H9 (cell line): ENCODE data around the gene CHD3. TPM values are rescaled to one million over a fixed set of nuclear protein-coding genes. Genes with fewer than 3 reads are reported as not detected.

ENCODE experiments used
- DNase-seq: peaks from one replicate; pipeline ENCODE4 v3.0.0-alpha.2; 2017
- H2AFZ ChIP-seq: one replicate; pipeline ENCODE4 v1.6.1; 2013; ENCODE audit warnings: mild to moderate bottlenecking, low read length, control low read depth, moderate library complexity
- H2AK5ac ChIP-seq: 2 replicates; pipeline ENCODE4 v1.6.1; 2013; ENCODE audit warnings: low read length, control low read depth, mixed read lengths; ENCODE audit not compliant: insufficient read length
- H2BK120ac ChIP-seq: one replicate; pipeline ENCODE4 v1.6.1; 2013; ENCODE audit warnings: low read depth, mild to moderate bottlenecking, low read length, control low read depth, inconsistent platforms; ENCODE audit not compliant: poor library complexity, severe bottlenecking
- H2BK12ac ChIP-seq: 2 replicates; pipeline ENCODE4 v1.6.1; 2013; ENCODE audit warnings: low read length, control low read depth, mixed read lengths, low read depth; ENCODE audit not compliant: insufficient read length
- H2BK15ac ChIP-seq: 2 replicates; pipeline ENCODE4 v1.6.1; 2013; ENCODE audit warnings: low read depth, low read length, control low read depth
- H2BK20ac ChIP-seq: one replicate; pipeline ENCODE4 v1.6.1; 2013; ENCODE audit warnings: low read depth, mild to moderate bottlenecking, low read length, control low read depth, inconsistent platforms; ENCODE audit not compliant: poor library complexity, severe bottlenecking
- H2BK5ac ChIP-seq: 2 replicates; pipeline ENCODE4 v1.6.1; 2013; ENCODE audit warnings: low read length, control low read depth, mixed read lengths; ENCODE audit not compliant: insufficient read length
- H3K14ac ChIP-seq: 2 replicates; pipeline ENCODE4 v1.6.1; 2013; ENCODE audit warnings: low read length, control low read depth; ENCODE audit not compliant: insufficient read depth
- H3K18ac ChIP-seq: 2 replicates; pipeline ENCODE4 v1.6.1; 2013; ENCODE audit warnings: low read depth, mild to moderate bottlenecking, mixed read lengths, low read length, control low read depth; ENCODE audit not compliant: insufficient read length
- H3K23ac ChIP-seq: 2 replicates; pipeline ENCODE4 v1.6.1; 2013; ENCODE audit warnings: low read length, control low read depth, mixed read lengths, low read depth; ENCODE audit not compliant: insufficient read length
- H3K23me2 ChIP-seq: 2 replicates; pipeline ENCODE4 v1.6.1; 2013; ENCODE audit warnings: low read depth, mild to moderate bottlenecking, mixed read lengths, low read length, control low read depth; ENCODE audit not compliant: insufficient read length, poor library complexity, severe bottlenecking
- H3K27ac ChIP-seq: 2 replicates; pipeline ENCODE4 v1.5.1; 2013; ENCODE audit warnings: low read length, control low read depth, mixed read lengths, low read depth; ENCODE audit not compliant: insufficient read length
- H3K27me3 ChIP-seq: 2 replicates; pipeline ENCODE4 v1.6.1; 2013; ENCODE audit warnings: low read length, control low read depth, inconsistent platforms; ENCODE audit not compliant: insufficient read depth
- H3K4ac ChIP-seq: 2 replicates; pipeline ENCODE4 v1.6.1; 2013; ENCODE audit warnings: low read depth, mild to moderate bottlenecking, control low read depth, inconsistent platforms, low read length, moderate library complexity
- H3K4me1 ChIP-seq: 2 replicates; pipeline ENCODE4 v1.6.1; 2013; ENCODE audit warnings: low read length, control low read depth, inconsistent platforms; ENCODE audit not compliant: insufficient read depth
- H3K4me2 ChIP-seq: 2 replicates; pipeline ENCODE4 v1.6.1; 2013; ENCODE audit warnings: low read length, control low read depth, mixed read lengths; ENCODE audit not compliant: insufficient read length, insufficient read depth
- H3K56ac ChIP-seq: 2 replicates; pipeline ENCODE4 v1.6.1; 2013; ENCODE audit warnings: low read depth, mild to moderate bottlenecking, mixed read lengths, low read length, control low read depth; ENCODE audit not compliant: insufficient read length
- H3K79me1 ChIP-seq: 2 replicates; pipeline ENCODE4 v1.6.1; 2013; ENCODE audit warnings: low read depth, mild to moderate bottlenecking, moderate library complexity, low read length, control low read depth, inconsistent platforms; ENCODE audit not compliant: insufficient read depth, poor library complexity, severe bottlenecking
- H3K79me2 ChIP-seq: 2 replicates; pipeline ENCODE4 v1.6.1; 2013; ENCODE audit warnings: low read length, control low read depth, inconsistent platforms; ENCODE audit not compliant: insufficient read depth
- H3K9ac ChIP-seq: 2 replicates; pipeline ENCODE4 v1.6.1; 2013; ENCODE audit warnings: low read length, control low read depth, mixed read lengths; ENCODE audit not compliant: insufficient read length; ENCODE audit errors: extremely low read depth
- H3K9me3 ChIP-seq: one replicate; pipeline ENCODE4 v1.6.1; 2013; ENCODE audit warnings: low read depth, low read length, inconsistent platforms; ENCODE audit not compliant: control insufficient read depth
- H3T11ph ChIP-seq: one replicate; pipeline ENCODE4 v1.6.1; 2013; ENCODE audit warnings: mild to moderate bottlenecking, low read length, control low read depth, inconsistent platforms
- H4K20me1 ChIP-seq: one replicate; pipeline ENCODE4 v1.6.1; 2013; ENCODE audit not compliant: control insufficient read depth, insufficient read length, insufficient read depth
- H4K5ac ChIP-seq: 2 replicates; pipeline ENCODE4 v1.6.1; 2013; ENCODE audit warnings: low read depth, mild to moderate bottlenecking, mixed read lengths, low read length, control low read depth; ENCODE audit not compliant: insufficient read length
- H4K8ac ChIP-seq: replicated peaks from 2 replicates; pipeline ENCODE4 v1.6.1; 2013; ENCODE audit warnings: low read length, control low read depth, mixed read lengths, low read depth; ENCODE audit not compliant: insufficient read length
- H4K91ac ChIP-seq: 2 replicates; pipeline ENCODE4 v1.6.1; 2013; ENCODE audit warnings: low read depth, mild to moderate bottlenecking, moderate library complexity, mixed read lengths, low read length, control low read depth; ENCODE audit not compliant: insufficient read length
- H3K27ac Mint-ChIP-seq, 3 experiments: 2 replicates in 2 of 3; 3 replicates in 1 of 3; pipeline ENCODE4 v1.8.0; 2020 to 2021; ENCODE audit warnings: mixed read lengths in 3 of 3, mild to moderate bottlenecking in 1 of 3, moderate library complexity in 1 of 3
- H3K27me3 Mint-ChIP-seq: 2 replicates; pipeline ENCODE4 v1.8.0; 2021; ENCODE audit warnings: low read depth, mild to moderate bottlenecking, moderate library complexity, mixed read lengths
- H3K36me3 Mint-ChIP-seq, 3 experiments: 2 replicates in 2 of 3; 3 replicates in 1 of 3; pipeline ENCODE4 v1.8.0; 2020 to 2021; ENCODE audit warnings: low read depth in 3 of 3, mixed read lengths in 3 of 3; ENCODE audit not compliant: insufficient read depth in 1 of 3
- H3K4me1 Mint-ChIP-seq, 2 experiments: 2 replicates each; pipeline ENCODE4 v1.8.0; 2020; ENCODE audit warnings: mixed read lengths in 2 of 2
- H3K4me3 Mint-ChIP-seq, 2 experiments: 2 replicates in 1 of 2; 3 replicates in 1 of 2; pipeline ENCODE4 v1.8.0; 2020 to 2021; ENCODE audit warnings: mild to moderate bottlenecking in 2 of 2, mixed read lengths in 2 of 2, moderate library complexity in 1 of 2
- H3K9me3 Mint-ChIP-seq, 2 experiments: 2 replicates in 1 of 2; 3 replicates in 1 of 2; pipeline ENCODE4 v1.8.0; 2020; ENCODE audit warnings: mild to moderate bottlenecking in 2 of 2, mixed read lengths in 2 of 2, moderate library complexity in 1 of 2
- WGBS: extraction: QIAGEN DNeasy Blood & Tissue Kit; methylation state at CpG from one replicate; pipeline ENCODE4 v1.1.7; 2013; ENCODE audit warnings: missing lambda C conversion rate, low lambda C conversion rate, mixed read lengths; ENCODE audit not compliant: insufficient read length; ENCODE audit errors: extremely low coverage; 5-methylcytosine and 5-hydroxymethylcytosine counted together
- total RNA-seq: library from RNA; stranded (reverse); gene quantifications from 2 replicates; pipeline ENCODE4 v1.2.1, GENCODE V29; 2021
- TF ChIP-seq, protein P1 (sequence below): fragments of 200-600 bp; sonication (generic); conservative IDR thresholded peaks from 3 replicates; pipeline ENCODE4 v1.8.0; 2021; ENCODE audit warnings: antibody characterized with exemption, mild to moderate bottlenecking

CHD3 gene
- total RNA-seq, 1 experiment from 2014 or later = 33.2 TPM

DNA sequence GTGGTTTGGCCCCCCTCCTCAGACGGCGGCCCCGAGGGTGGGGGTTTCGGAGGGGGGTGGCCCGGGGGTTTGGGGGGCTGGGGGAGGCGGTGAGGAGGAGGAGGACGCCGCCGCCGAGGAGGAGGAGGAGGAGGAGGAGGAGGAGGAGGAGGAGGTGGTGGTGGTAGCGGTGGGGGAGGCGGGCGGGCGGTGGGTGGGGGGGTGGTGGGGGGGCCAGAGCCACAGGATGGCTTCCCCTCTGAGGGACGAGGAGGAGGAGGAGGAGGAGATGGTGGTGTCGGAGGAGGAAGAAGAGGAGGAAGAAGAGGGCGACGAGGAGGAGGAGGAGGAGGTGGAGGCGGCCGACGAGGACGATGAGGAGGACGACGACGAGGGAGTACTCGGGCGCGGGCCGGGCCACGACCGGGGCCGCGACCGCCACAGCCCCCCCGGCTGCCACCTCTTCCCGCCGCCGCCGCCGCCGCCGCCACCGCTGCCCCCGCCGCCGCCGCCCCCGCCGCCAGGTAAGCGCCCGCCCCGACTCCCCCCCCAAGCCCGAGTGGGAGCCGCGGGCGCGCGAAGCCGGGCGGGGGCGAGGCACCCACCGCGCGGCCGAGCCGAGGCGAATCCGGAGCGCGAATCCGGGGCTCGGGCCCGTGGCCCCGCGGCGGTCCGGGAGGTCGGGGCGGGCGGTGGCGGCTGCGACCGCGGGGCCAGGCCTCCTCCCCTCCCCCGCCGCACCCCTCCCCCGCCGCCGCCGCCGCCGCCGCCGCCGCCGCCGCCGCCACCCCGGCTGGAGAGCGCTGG is 3.8 kb upstream of the CHD3 start:
- no peak overlapping the region for H2BK5ac ChIP-seq
- no peaks in the 10 kb centered on the region for H4K20me1 ChIP-seq
- no peaks in the 10 kb centered on the region; the same call in 1 of the 2 replicates for H3K27me3 ChIP-seq
- peak overlapping the region; percentile 75; the same call in 1 of the 2 replicates for H3K14ac ChIP-seq
- H3K36me3 Mint-ChIP-seq = no peaks in the 10 kb centered on the region
- no peaks in the 10 kb centered on the region for H3K9me3 ChIP-seq
- no peak overlapping the region for H3K9ac ChIP-seq
- no CpG with 5 or more reads among the region's 100 CpGs for WGBS
- no peaks in the 10 kb centered on the region for H3K79me2 ChIP-seq
- no peak overlapping the region for H4K91ac ChIP-seq
- H3K79me1 ChIP-seq = no peaks in the 10 kb centered on the region
- H3K23ac ChIP-seq = no peak overlapping the region
- peak overlapping the region; percentile 43 for H3K4me2 ChIP-seq
- H3K18ac ChIP-seq = no peak overlapping the region
- no peak overlapping the region for H4K8ac ChIP-seq
- DNase-seq = peak; percentile 34
- no peak overlapping the region for H2BK120ac ChIP-seq
- no peak overlapping the region for H3K27ac Mint-ChIP-seq
- no peak overlapping the region for H3T11ph ChIP-seq
- peaks cover 3 to 4% of the 10 kb centered on the region in 2 experiments for H3K4me1 Mint-ChIP-seq
- H3K9me3 Mint-ChIP-seq = no peaks in the 10 kb centered on the region
- H2AK5ac ChIP-seq = no peak overlapping the region
- no peak overlapping the region for H3K56ac ChIP-seq
- no peak overlapping the region for H2BK15ac ChIP-seq
- no peak overlapping the region for H3K27ac ChIP-seq
- no peak overlapping the region for H2AFZ ChIP-seq
- TF ChIP-seq, protein P1, sequence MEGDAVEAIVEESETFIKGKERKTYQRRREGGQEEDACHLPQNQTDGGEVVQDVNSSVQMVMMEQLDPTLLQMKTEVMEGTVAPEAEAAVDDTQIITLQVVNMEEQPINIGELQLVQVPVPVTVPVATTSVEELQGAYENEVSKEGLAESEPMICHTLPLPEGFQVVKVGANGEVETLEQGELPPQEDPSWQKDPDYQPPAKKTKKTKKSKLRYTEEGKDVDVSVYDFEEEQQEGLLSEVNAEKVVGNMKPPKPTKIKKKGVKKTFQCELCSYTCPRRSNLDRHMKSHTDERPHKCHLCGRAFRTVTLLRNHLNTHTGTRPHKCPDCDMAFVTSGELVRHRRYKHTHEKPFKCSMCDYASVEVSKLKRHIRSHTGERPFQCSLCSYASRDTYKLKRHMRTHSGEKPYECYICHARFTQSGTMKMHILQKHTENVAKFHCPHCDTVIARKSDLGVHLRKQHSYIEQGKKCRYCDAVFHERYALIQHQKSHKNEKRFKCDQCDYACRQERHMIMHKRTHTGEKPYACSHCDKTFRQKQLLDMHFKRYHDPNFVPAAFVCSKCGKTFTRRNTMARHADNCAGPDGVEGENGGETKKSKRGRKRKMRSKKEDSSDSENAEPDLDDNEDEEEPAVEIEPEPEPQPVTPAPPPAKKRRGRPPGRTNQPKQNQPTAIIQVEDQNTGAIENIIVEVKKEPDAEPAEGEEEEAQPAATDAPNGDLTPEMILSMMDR = no peak
- peak overlapping the region; percentile 68 to 80 for H3K4me3 Mint-ChIP-seq
- no peak overlapping the region for H3K4ac ChIP-seq
- no peaks in the 10 kb centered on the region for H3K4me1 ChIP-seq
- no peaks in the 10 kb centered on the region; the same call in none of the 2 replicates for H3K27me3 Mint-ChIP-seq
- peaks cover 28% of the 10 kb centered on the region for H3K23me2 ChIP-seq
- H4K5ac ChIP-seq = no peak overlapping the region
- H2BK12ac ChIP-seq = no peak overlapping the region
- H2BK20ac ChIP-seq = no peak overlapping the region
